Measurements from ENCODE around the gene ZC3H11A.

The ZC3H11A gene

GRCh38 chr1:203796236-203796605, 798 bp downstream of the ZC3H11A start:
- peak; percentile 43 to 47 for DNase-seq (ENCODE audit: low read depth in 2 of 2)
- TF ChIP-seq CTCF (IDR thresholded peaks at IDR 0.05; ENCODE audit: low read depth, low read length) = no peak
- peak overlapping the region; percentile 61 to 78 for H3K4me3 ChIP-seq (replicated peaks in 1 of 2; ENCODE audit: low read depth in 2 of 2, low read length in 2 of 2)

GRCh38 chr1:203797216-203797615, 1.8 kb downstream of the ZC3H11A start:
- no peak for DNase-seq (ENCODE audit: low read depth in 2 of 2)
- H3K4me3 ChIP-seq (replicated peaks in 1 of 2; ENCODE audit: low read depth in 2 of 2, low read length in 2 of 2) = peak overlapping the region in 1 of 2 donors; percentile 78
- no peak for TF ChIP-seq CTCF (IDR thresholded peaks at IDR 0.05; ENCODE audit: low read depth, low read length)

GRCh38 chr1:203797948-203798655, 2.7 kb downstream of the ZC3H11A start:
- no peak for DNase-seq (ENCODE audit: low read depth in 2 of 2)
- TF ChIP-seq CTCF (IDR thresholded peaks at IDR 0.05; ENCODE audit: low read depth, low read length) = no peak
- H3K4me3 ChIP-seq (replicated peaks in 1 of 2; ENCODE audit: low read depth in 2 of 2, low read length in 2 of 2) = no peak overlapping the region

GRCh38 chr1:203799157-203799556, 3.7 kb downstream of the ZC3H11A start:
- TF ChIP-seq CTCF (IDR thresholded peaks at IDR 0.05; ENCODE audit: low read depth, low read length) = no peak
- H3K4me3 ChIP-seq (replicated peaks in 1 of 2; ENCODE audit: low read depth in 2 of 2, low read length in 2 of 2) = no peak overlapping the region
- peak in 1 of 2 donors; percentile 54 for DNase-seq (ENCODE audit: low read depth in 2 of 2)

GRCh38 chr1:203799971-203800370, 4.5 kb downstream of the ZC3H11A start:
- no peak for TF ChIP-seq CTCF (IDR thresholded peaks at IDR 0.05; ENCODE audit: low read depth, low read length)
- no peak for DNase-seq (ENCODE audit: low read depth in 2 of 2)
- no peak overlapping the region for H3K4me3 ChIP-seq (replicated peaks in 1 of 2; ENCODE audit: low read depth in 2 of 2, low read length in 2 of 2)

GRCh38 chr1:203805689-203806088, 10.3 kb downstream of the ZC3H11A start:
- no peak overlapping the region for H3K4me3 ChIP-seq (replicated peaks in 1 of 2; ENCODE audit: low read depth in 2 of 2, low read length in 2 of 2)
- DNase-seq (ENCODE audit: low read depth in 2 of 2) = no peak
- TF ChIP-seq CTCF (IDR thresholded peaks at IDR 0.05; ENCODE audit: low read depth, low read length) = no peak

- no peak for TF ChIP-seq CTCF (IDR thresholded peaks at IDR 0.05; ENCODE audit: low read depth, low read length)
- peak; percentile 28 to 84 for DNase-seq (ENCODE audit: low read depth in 2 of 2)
- no peak overlapping the region for H3K4me3 ChIP-seq (replicated peaks in 1 of 2; ENCODE audit: low read depth in 2 of 2, low read length in 2 of 2)
These were observed 11.8 kb downstream of the ZC3H11A start for GRCh38 chr1:203807196-203807595.
